ENCODE data around the gene RCN1. TPM values are rescaled to one million over a fixed set of nuclear protein-coding genes. Genes with fewer than 3 reads are reported as not detected.

RCN1 gene
- total and polyA plus RNA-seq, 4 donors = 35.9 to 58.1 (median 46.4) TPM

GRCh38 chr11:32056438-32056837, 34.4 kb upstream of the RCN1 start:
- Histone ChIP-seq H3K36me3 (ENCODE audit: control insufficient read depth in 4 of 4, insufficient read depth in 3 of 4, low read depth in 1 of 4, low read length in 3 of 4) (no peaks in the 10 kb centered on the region), H3K9me3 (ENCODE audit: control insufficient read depth in 4 of 4, low read length in 3 of 4) (no peaks in the 10 kb centered on the region), H3K9ac (ENCODE audit: low read depth in 1 of 2, low read length in 2 of 2) (no peak overlapping the region), H3K27me3 (ENCODE audit: control insufficient read depth in 4 of 4, insufficient read depth in 4 of 4, low read length in 3 of 4) (no peaks in the 10 kb centered on the region), H3K4me1 (ENCODE audit: control insufficient read depth in 4 of 4, insufficient read depth in 4 of 4, low read length in 3 of 4) (no peaks in the 10 kb centered on the region), H3K4me3 (ENCODE audit: low read depth in 1 of 3, low read length in 3 of 3) (no peak overlapping the region), H3K27ac (ENCODE audit: low read depth in 1 of 2, low read length in 2 of 2) (no peak overlapping the region)
- no peak for DNase-seq (ENCODE audit: low spot score)
- TF ChIP-seq HNF4A (conservative IDR thresholded peaks at IDR 0.05) (no peak), EGR1 (IDR thresholded peaks at IDR 0.05; ENCODE audit: low read depth in 2 of 2) (no peak), HNF4G (IDR thresholded peaks at IDR 0.05) (no peak), FOXA1 (IDR thresholded peaks at IDR 0.05) (no peak), YY1 (IDR thresholded peaks at IDR 0.05) (no peak), NR2F2 (IDR thresholded peaks at IDR 0.05) (no peak)
- WGBS = 75% methylated on average over 6 of the region's 6 CpGs

DNA sequence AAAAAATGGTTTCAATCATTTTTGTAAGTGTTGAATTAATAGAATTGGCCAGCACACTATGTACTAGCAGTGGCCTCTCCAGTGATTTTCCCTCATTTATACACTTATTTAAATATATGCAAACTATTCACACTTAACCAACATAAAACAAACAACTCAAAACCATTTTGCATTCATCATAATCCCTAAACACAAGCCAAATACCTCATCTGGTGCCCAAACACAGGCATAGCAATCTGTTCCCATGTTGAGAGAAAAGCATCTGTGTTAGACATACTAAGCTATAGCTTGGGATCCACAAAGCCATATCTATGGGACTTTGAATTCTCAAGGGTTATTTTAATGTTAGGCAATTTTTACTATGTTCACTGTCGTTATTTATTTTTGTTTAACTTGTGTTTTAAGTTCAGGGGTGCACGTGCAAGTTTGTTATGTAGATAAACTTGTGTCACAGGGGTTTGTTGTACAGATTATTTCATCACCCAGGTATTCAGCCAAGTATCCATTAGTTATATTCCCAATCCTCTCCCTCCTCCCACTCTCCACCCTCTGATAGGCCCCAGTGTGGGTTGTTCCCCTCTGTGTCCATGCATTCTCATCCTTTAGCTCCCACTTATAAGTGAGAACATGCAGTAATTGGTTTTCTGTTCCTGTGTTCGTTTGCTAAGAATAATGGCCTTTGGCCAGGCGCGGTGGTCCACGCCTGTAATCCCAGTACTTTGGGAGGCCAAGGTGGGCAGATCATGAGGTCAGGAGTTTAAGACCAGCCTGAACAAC, 31.0 kb upstream of the RCN1 start:
- H3K9me3 ChIP-seq (ENCODE audit: control insufficient read depth in 4 of 4, low read length in 3 of 4) = no peaks in the 10 kb centered on the region
- 73% methylated on average over 6 of the region's 6 CpGs for WGBS
- H3K4me3 ChIP-seq (ENCODE audit: low read depth in 1 of 3, low read length in 3 of 3) = no peak overlapping the region
- H3K36me3 ChIP-seq (ENCODE audit: control insufficient read depth in 4 of 4, insufficient read depth in 3 of 4, low read depth in 1 of 4, low read length in 3 of 4) = no peaks in the 10 kb centered on the region
- no peak overlapping the region for H3K9ac ChIP-seq (ENCODE audit: low read depth in 1 of 2, low read length in 2 of 2)
- DNase-seq (ENCODE audit: low spot score) = no peak
- no peak overlapping the region for H3K27ac ChIP-seq (ENCODE audit: low read depth in 1 of 2, low read length in 2 of 2)
- no peak for TF ChIP-seq HNF4G (IDR thresholded peaks at IDR 0.05)
- TF ChIP-seq HNF4A (conservative IDR thresholded peaks at IDR 0.05) = no peak
- no peak for TF ChIP-seq RAD21 (IDR thresholded peaks at IDR 0.05)
- TF ChIP-seq SP1 (IDR thresholded peaks at IDR 0.05) = no peak
- TF ChIP-seq, protein P1, sequence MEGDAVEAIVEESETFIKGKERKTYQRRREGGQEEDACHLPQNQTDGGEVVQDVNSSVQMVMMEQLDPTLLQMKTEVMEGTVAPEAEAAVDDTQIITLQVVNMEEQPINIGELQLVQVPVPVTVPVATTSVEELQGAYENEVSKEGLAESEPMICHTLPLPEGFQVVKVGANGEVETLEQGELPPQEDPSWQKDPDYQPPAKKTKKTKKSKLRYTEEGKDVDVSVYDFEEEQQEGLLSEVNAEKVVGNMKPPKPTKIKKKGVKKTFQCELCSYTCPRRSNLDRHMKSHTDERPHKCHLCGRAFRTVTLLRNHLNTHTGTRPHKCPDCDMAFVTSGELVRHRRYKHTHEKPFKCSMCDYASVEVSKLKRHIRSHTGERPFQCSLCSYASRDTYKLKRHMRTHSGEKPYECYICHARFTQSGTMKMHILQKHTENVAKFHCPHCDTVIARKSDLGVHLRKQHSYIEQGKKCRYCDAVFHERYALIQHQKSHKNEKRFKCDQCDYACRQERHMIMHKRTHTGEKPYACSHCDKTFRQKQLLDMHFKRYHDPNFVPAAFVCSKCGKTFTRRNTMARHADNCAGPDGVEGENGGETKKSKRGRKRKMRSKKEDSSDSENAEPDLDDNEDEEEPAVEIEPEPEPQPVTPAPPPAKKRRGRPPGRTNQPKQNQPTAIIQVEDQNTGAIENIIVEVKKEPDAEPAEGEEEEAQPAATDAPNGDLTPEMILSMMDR (IDR thresholded peaks at IDR 0.05; ENCODE audit: low read depth, low read length, missing input control) = no peak
- TF ChIP-seq YY1 (IDR thresholded peaks at IDR 0.05) = no peak
- TF ChIP-seq RXRA (IDR thresholded peaks at IDR 0.05) = no peak
- no peak for TF ChIP-seq GABPA (IDR thresholded peaks at IDR 0.05 in 1 of 2, conservative IDR thresholded peaks at IDR 0.05 in 1 of 2)
- TF ChIP-seq FOXA2 (IDR thresholded peaks at IDR 0.05) = no peak
- TF ChIP-seq FOXA1 (IDR thresholded peaks at IDR 0.05) = no peak
- TF ChIP-seq, protein P2, sequence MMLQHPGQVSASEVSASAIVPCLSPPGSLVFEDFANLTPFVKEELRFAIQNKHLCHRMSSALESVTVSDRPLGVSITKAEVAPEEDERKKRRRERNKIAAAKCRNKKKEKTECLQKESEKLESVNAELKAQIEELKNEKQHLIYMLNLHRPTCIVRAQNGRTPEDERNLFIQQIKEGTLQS (IDR thresholded peaks at IDR 0.05) = no peak
- no peak for TF ChIP-seq JUND (IDR thresholded peaks at IDR 0.05)
- TF ChIP-seq, protein P3, sequence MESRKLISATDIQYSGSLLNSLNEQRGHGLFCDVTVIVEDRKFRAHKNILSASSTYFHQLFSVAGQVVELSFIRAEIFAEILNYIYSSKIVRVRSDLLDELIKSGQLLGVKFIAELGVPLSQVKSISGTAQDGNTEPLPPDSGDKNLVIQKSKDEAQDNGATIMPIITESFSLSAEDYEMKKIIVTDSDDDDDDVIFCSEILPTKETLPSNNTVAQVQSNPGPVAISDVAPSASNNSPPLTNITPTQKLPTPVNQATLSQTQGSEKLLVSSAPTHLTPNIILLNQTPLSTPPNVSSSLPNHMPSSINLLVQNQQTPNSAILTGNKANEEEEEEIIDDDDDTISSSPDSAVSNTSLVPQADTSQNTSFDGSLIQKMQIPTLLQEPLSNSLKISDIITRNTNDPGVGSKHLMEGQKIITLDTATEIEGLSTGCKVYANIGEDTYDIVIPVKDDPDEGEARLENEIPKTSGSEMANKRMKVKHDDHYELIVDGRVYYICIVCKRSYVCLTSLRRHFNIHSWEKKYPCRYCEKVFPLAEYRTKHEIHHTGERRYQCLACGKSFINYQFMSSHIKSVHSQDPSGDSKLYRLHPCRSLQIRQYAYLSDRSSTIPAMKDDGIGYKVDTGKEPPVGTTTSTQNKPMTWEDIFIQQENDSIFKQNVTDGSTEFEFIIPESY (IDR thresholded peaks at IDR 0.05) = no peak
- TF ChIP-seq TAF1 (conservative IDR thresholded peaks at IDR 0.05) = no peak
- no peaks in the 10 kb centered on the region for H3K27me3 ChIP-seq (ENCODE audit: control insufficient read depth in 4 of 4, insufficient read depth in 4 of 4, low read length in 3 of 4)
- no peaks in the 10 kb centered on the region for H3K4me1 ChIP-seq (ENCODE audit: control insufficient read depth in 4 of 4, insufficient read depth in 4 of 4, low read length in 3 of 4)
